Measurements from ENCODE around the gene GINS1.
"Not testable (repeated sequence)": the region's sequence is repeated elsewhere in the genome, so short reads cannot be mapped to it uniquely, and the experiment has no call there.

GINS1 gene

DNA sequence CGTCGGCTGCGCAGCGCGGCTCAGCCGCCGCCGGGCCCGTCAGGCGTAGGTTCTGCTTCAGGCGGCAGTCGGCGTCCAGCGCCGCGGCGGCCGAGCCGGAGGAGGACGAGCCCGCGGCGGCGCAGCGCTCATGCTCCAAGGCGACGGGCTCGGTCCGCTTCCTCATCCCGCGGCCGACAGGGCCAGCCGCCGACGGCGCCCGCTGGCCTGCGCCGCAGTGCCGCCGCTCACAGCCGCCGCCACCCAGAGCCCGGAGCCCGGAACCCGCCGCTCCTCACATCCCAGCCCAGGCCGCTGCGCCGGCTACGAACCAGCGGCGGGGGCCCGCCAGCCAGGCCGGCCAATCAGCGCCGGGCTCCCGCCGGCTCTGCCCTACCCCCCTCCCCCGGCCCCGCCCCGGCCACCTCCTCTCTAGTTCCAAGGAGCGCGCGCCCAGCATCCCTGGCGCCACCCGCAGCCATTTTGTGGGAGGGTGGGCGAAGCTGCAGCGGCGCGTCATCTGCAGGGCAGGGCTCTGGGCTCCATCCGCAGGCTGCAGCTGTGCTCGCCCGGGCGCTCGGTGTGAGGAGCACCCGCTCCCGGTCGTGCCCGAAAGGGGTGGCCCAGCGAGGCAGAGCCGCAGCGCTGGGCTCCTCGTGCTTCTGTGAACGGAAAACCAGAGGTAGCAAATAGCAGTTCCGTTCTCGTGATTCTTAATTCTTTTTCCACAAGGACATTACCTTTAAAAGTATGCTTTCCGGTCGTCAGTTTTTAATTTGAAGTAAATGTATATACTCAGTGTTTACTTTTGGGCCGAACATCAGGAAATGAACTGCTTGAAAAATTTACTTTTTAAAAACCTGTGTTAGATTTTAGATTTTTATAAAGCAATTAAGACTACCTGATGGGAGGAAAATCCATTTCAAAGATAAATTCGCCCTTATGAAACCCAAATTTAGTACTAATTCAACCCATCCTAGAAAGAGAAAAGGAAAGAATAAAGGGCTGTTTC, 16.6 kb upstream of the GINS1 start, which contains the start of gene ABHD12:
Gene ABHD12, minus strand, starts transcription at position 298 of the 991 bp plus-strand sequence. Its CDS starts 132 bp downstream, at position 166.
- DNase-seq: peak; percentile 94

DNA sequence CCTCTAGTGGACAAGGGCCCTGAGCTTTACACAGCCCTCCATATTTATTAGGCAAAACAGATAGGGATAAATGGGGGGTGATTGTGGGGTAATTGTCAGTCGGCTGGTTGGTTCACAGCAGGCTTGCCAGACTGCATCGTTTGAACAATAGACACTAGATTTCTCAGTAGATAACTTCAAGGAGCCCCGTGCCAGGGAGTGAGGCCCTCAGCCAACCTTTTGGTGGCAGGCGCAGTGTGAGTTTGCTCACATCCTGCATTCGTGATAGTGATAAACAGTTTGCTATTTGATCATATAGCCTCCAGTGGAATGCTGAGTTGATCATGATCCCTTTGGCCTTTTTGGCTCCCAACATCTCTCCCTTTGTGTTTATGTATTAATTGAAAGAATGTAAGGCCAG, 13.2 kb upstream of the GINS1 start:
- DNase-seq: no peak

DNA sequence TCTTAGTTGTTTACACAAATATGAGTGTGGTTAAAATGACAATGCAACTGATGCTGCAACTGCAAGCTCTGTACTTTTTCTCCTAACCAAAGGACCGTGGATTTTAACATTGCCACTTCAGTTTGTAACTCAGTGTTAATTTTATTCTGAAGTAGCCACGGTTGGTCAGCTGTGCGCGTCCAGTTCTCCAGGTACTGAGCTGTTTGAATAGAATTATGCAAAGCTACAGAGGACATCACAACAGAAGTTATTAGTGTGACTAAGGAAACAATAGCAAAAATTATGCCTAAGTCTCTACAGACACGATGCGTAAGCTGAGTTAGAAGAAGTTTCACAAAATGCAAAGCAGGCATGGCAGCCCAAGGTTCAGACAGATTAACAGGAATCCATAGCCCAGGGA, 12.5 kb upstream of the GINS1 start:
- no peak for DNase-seq

DNA sequence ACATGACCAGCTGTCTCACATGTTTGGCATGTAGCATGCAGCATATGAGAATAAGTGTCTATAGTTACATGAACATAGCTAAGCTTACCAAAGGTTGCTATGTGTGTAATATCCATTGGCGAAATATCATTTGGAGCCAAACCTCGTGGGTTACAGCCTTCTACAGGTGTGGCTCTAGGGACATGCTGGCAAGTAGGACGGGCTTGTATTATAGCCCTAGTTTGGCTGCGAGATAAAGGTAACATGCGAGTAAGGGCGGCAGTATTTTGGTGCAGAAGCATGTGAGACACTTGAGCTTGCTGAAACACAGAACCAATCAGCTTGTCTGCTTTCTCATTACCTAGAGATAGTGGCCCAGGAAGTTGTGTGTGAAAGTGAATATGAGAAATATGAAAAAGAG, 10.4 kb upstream of the GINS1 start:
- DNase-seq: no peak

DNA sequence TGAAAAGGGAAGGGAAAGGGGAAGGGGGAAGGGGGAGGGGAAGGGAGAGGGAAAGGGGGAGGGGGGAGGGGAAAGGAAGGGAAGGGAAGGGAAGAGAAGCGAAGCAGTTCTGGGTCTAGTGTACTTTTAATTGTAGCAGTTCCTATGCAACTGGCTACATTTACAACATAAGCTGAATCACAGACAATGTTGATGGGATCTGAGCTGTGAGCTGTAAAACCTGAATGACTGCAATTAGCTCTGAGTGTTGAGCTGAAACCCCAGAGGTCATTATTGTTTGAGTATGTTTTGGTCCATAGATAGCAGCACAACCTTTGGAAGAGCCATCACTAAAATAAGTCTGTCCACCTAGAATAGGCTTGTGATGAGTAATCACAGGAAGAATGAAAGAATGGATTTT, 9.7 kb upstream of the GINS1 start:
- DNase-seq: no peak

DNA sequence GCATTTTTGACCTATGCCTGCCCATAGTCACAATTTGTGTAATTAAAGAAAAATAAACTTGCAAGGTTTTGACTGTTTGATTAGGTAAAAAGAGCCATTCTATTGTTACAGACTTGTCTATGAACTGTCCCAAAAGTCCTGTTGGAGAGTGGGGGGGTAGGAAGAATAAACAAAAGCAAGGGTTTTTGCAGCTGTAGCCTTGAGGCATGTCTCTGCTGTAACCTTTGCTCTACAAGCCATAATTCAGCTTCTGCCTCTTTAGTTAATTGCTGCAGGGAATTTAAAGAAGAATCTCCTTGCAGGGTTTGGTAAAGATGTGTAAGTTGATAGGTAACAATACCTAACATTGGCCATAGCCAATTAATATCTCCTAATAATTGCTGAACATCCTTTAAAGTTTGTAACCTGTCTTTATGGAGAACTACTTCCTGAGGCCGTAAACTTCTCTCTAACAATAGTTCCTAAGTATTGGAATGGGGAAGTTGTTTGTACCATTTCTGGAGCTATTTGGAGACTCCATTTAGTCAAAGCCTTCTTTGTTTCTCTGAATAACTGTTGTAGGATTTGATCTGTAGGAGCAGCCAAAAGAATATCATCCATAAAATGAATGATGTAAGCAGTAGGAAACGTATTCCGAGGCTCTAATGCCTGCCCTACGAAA, 9.0 kb upstream of the GINS1 start:
- no peak for DNase-seq

DNA sequence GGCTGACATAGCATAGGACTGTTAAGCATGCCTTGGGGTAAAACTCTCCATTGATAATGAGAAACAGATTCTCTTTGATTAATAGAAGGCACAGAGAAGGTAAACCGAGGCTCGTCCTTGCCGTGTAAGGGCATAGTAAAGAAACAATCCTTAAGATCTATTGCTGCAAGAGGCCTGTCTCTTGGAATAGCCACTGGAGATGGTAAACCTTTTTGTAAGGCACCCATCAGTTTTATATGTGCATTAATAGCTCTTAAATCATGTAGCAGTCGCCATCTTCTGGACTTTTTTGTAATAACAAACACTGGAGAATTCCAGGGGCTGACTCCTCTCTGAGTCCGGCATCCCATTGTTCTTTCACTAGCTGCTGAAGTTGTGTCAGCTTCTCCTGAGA, 8.4 kb upstream of the GINS1 start:
- no peak for DNase-seq

DNA sequence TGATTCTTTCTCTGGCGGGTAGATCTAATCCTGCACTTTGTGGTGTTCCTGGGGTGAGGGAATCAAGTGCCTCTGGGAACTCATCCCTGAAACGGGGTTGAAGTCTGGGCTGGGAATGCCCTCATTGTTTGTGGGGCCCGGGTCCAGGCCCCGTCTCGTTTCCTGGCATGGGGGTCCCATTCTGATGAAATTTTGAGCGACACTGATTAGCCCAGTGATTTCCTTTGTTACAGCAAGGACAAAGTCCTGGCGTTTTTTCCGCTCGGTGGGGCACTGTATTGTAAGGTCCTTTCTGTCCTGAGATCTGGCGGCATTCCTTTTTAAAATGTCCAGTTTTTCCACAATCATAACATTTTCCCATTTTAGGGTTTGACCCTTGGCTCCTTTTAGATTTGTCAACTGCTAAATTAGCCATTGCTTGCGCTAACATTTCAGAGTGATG, 7.2 kb upstream of the GINS1 start:
- not testable (repeated sequence) for DNase-seq

DNA sequence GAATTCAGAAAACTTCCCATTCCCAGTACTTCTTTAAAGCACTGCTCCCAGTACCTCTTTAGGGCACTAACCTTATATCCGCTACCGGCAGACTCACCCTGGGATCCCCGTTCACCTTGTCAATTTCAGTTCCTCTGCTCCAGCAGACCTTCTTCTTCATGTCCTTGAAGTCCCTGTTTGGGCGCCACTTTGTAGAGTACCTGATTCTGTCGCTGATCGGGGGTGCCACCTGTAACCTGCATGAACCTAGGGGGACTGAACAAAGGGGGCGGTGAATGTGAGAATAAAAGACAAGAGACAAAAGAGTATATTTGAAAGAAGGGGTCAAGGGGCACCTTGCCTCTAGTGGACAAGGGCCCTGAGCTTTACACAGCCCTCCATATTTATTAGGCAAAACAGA, 4.9 kb upstream of the GINS1 start:
- no peak for DNase-seq

DNA sequence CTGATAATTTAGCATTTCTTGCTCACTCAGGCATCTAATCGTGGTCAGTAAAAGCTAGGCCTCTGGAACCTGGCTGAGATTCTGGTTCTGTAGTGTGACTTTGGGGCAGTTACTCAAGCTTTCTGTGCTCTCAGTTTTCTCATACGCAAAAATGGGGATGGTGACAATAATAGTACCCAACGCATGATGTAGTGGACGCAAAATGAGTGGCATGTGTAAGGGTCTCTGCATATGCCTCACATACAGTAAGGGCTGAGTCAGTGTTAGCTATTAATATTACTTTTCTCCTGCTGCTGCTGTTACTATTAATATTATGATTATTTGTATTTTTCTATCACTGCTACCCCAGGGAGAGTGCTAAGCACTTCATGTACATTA, 686 bp downstream of the GINS1 start:
- no peak for DNase-seq

DNA sequence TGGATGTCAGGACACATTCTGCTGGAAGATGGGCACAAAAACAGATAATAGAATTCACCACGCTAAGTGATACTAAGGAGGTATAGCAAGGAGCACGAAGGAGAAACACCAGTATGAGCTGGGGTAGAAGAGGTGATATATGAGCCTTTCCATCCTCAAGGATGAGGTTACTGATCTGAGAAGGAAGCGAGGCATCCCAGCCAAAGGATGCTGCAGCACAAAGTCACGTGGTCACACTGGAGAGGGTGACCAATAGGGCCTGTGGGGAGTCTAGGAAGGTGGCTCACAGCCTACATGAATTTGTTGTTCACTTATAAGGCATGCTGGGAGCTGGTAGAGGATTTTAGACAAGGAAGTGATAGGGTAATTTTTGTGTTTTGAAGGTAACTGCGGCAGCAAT, 1.4 kb downstream of the GINS1 start:
- no peak for DNase-seq

DNA sequence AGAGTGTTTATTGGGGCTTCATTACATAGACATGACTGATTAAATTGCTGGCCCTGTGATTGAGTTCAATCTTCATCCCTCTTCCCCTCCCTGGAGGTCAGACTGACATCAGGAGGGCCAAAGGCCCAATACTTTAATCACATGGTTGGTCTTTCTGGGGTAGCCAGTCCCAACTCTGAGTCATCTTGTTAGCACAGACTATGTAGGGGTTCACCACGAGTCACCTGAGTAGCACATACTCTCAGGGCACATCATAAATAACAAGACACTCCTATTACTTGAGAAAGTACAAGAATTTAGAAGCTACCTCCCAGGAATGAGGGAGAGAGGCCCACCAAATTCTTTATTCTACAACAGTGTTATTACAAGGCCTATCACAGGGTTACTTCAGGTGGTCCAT, 11.3 kb downstream of the GINS1 start:
- no peak for DNase-seq

DNA sequence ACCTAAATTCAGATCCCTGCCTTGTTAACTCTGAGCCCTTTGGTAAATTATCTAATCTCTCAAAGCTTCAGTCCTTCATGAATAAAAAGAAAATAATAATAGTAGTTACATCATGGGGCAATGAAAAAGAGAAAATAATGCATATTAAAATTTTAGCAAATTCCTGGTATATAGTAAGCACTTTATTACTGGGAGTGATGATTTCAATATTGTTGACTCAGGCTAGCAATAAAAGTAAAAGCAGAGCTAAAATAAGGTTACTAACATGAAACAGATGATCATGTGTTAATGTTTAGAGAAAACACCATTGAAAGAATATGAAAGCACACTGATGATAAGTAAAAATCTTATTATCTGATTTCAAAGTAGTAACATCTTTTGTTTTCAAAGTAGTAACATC, 13.6 kb downstream of the GINS1 start:
- DNase-seq: no peak

DNA sequence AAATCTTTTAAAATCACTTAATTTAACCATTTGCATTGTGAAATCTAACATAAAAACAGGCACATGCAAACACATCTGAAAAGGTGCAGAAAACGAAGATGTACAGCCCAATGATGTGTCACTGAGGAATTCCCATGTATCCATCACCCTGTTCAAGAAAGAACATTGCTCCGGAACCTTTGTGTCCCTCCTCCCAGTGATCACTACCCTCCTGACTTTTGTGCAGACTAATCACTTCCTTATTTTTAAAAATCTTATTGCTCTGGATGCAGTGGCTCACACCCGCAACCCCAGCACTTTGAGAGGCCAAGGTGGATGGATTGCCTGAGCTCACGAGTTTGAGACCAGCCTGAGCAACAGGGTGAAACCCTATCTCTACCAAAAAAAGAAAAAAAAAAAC, 14.6 kb downstream of the GINS1 start:
- DNase-seq: no peak

DNA sequence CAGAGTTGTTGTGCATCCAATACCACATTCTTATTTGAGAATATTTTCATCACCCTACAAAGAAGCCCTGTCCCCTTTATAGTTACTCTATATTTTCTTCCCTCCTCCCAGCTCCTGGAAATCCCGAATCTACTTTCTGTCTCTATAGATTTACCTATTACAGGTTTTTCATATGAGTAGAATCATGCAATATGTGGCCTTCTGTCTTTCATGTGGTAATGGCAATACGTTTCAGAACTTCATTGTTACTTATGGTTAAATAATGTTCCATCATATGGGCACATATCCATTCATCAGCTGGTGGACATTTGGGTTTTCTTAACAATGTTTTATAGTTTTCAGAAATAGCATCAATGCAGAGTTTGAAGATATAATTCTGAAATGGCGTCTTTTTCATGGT, 17.1 kb downstream of the GINS1 start:
- DNase-seq: no peak

DNA sequence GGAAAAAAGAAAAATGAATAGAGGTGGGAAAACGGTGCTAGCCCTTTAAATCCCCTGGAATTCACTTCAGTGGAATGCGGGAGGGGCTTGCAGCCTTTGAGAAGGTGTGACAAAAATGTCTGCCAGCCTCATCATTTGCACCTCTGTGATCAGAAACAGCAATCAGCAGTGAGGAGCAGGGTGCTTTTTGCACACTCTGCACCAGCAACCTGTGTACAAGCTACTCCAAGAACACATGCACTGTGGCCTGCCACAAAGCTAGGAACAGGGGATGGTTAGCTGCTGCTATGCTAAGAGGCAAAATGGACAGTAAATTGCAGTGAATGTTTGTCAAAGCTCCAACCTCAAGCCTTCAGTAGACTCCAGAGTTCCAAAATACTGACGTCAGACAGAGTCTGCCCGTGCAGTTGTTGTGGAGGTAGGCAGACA, 29.7 kb downstream of the GINS1 start:
- no peak for DNase-seq

DNA sequence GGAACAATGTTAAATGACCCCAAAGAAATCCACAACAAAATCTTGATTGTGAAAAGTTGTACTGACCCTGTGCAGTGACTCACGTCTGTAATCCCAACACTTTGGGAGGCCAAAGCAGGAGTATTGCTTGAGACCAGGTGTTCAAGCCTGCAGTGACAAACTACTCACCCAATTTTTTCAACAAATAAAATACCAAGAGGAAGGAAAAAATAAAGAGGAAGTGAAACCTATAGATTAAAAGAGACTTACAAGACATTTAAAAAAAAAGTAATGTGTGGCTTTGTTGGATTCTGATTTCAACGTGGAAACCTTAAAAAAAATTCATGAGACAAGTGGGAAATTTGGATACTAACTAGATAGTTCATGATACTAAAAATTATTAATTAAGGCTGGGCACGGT, 31.9 kb downstream of the GINS1 start:
- no peak for DNase-seq

DNA sequence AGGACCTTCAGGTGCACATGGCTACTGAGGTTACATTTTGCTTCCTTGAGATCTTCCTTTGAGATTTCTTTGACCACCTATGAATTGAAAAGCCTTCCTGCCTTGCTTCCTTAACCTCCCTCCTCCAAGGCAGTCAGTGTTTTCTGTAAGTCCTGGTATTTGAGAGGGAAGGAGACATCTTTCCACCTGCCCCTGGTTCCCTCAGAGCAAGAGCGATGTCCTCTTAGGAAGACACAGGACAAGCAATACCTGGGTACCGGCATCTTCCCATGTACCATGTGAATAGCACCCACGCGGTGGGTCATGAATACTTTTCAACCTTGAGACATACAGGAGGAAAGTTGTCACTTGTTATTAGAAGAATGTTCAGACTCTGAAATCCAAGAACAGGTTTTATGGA, 37.1 kb downstream of the GINS1 start:
- DNase-seq: no peak

DNA sequence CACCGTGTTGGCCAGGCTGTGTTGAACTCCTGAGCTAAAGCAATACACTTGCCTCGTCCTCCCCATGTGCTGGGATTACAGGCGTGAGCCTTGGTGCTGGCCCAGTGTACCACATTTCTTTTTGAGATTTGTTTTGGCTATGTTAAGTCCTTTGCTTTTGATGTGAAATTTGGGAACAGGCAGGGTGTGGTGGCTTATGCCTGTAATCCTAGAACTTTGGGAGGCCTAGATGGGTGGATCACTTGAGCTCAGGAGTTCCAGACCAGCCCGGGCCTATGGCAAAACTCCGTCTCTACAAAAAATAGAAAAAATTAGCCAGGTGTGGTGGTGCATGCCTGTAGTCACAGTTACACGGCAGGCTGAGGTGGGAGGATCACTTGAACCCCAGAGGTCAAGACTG, 40.2 kb downstream of the GINS1 start:
- DNase-seq: no peak

DNA sequence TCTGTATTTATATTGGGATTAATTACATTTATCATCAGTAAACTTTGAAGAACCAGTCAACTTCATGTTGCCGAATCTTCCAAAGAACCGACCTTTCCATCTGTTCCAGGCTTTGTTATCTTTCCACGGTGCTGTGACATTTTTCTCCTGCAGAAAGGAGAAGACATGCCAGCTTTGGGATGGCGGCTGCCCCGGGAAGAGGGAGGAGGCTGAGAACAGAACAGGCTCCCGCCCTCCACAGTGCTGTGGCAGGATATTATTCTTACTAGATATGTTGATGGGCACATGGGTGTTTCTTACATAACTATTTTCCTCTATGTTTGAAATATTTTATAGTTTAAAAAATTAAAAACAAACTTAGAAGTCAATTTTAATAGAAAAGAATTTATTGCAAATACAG, 44.9 kb downstream of the GINS1 start:
- no peak for DNase-seq

DNA sequence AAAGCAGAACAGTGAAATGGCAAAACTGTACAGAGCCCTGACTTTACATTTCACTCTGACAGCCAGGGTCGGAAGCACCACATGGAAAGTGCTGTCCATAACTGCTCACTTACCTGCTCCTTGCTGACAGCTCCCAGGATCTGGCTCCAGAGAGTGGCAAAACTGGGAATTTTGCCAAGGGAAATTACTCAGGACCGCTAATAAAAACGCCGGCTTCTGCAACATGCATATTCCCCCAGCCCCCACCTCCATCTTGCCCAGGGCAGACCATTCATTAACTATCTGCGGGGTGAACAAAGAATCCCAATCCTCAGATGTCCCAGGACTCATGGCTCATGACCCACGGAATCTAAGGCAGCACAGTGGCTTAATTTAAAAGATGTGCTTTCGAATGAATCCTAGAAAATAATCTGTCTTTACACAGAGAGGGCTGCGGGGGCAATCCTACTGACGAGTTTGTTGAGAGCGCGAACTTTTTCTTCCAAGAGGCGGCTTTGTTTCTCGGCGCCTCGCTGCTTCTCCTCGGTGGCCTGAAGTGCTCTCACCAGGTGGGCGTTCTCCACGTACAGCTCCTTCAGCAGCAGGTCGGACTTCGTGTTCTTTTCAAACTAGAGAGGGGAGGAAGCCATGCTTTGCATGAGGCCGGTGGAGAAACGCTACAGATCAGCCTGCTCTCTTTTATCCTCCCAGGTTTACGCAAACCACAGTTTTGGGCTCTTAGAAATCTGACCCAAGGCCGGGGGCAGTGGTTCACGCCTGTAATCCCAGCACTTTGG, 45.8 kb downstream of the GINS1 start:
- DNase-seq: no peak

DNA sequence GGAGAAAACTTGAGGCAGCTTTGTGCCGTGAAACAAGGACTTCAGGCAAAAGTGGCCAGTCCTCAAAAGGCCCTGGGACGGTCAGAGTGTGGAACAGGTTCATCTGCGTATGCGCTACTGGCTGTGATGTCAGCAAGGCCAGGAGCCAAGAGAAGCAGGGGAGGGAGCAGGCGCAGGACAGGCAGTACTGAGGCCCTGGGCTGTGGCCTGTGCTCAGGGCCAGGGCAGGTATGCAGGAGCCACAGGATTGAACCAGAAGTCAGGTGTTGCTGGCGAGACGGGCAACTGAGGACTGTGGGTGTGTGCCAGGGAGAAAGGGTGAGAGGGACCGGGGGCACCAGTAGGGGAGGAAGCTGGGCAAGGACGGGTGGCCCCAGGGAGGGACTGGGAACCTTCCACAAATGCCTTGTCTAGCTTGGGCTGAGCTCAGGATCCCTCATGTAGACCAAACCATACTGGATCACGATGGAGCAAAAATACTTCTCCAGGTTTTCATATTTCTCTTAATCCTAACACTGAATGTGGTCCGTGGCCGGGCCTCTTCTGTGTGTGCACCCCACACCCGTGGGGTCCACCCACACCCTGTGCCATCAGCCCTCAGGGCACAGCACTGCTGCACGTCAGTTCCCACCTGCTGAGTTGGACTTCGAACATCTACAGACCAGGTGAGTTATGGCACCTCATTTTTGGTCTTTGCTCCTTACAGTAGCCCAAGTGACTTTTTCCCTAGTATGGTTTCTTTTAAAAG, 46.9 kb downstream of the GINS1 start:
- no peak for DNase-seq

Data from activated T-cell treated with anti-CD3 and anti-CD28 coated beads, Interleukin-2, amount 50 U/mL, for 1 hour (primary cell).